ES-I3 (cell line): Measurements from ENCODE around the gene SIRT2.

Experiments
- H3K36me3 ChIP-seq: 2 replicates; pipeline ENCODE4 v1.6.1; 2013; ENCODE audit warnings: mild to moderate bottlenecking, low read length, control low read depth, moderate library complexity; ENCODE audit not compliant: insufficient read depth
- H3K4me1 ChIP-seq: 2 replicates; pipeline ENCODE4 v1.6.1; 2013; ENCODE audit warnings: mild to moderate bottlenecking, control low read depth, low read length; ENCODE audit not compliant: insufficient read depth
- H3K9ac ChIP-seq: 2 replicates; pipeline ENCODE4 v1.6.1; 2013; ENCODE audit warnings: low read depth, mild to moderate bottlenecking, low read length, moderate library complexity
- H3K9me3 ChIP-seq: 2 replicates; pipeline ENCODE4 v1.6.1; 2013; ENCODE audit warnings: mild to moderate bottlenecking, low read length, moderate library complexity; ENCODE audit not compliant: control insufficient read depth, insufficient read depth

Gene SIRT2

DNA sequence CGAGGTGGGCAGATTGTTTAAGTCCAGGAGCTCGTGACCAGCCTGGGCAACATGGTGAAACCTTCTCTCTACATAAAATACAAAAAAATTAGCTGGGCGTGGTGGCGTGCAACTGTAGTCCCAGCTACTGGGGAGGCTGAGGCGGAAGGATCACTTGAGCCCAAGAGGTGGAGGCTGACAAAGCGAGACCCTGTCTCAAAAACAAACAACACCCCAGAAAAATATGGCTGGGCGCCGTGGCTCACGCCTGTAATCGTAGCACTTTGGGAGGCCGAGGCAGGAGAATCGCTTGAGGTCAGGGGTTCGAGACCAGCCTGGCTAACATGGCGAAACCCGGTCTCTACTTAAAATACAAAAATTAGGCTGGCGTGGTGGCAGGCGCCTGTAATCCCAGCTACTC, 46.2 kb downstream of the SIRT2 start:
- Histone ChIP-seq H3K4me1 (no peaks in the 10 kb centered on the region), H3K36me3 (no peaks in the 10 kb centered on the region), H3K9ac (peak overlapping the region; percentile 61; the same call in 1 of the 2 replicates), H3K9me3 (no peaks in the 10 kb centered on the region)

DNA sequence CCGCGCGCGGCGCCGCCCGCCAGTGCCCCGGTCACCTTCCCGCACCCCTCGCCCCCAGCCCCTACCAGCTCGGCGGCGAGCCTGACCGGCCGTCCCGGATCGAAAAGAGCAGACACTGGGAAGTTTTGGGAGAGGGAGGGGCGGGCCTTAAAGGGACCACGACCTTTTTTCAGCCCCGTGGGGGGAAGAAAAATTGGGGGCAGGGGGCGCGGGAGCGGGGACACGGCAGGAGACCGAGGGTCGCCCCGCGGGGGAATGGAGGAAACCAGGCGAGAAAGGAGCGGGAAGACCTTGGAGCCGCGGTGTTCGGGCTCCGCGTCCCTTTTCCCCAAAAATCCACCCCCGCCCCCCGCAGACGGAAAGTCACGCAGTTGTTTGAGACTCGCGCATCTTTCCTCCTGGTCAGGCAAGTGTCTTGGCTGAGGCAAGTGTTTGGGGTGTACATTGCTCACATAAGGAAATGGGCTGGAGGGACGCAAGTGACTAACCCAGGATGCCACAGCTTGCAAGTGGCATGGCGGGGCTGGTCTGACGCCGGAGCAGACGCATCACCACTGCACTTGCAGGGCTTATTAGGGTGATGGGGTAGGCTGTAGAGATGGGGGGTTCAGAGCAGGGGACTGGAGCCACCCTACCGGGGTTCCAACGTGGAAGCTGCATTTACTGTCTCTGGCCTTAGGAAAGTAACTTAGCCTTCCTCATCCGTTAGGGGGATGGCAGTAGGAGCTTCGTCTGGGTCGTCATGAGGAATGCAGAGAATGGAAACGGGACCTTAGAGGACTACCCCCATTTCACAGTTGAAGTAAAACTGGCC, 47.0 kb downstream of the SIRT2 start:
- H3K9ac ChIP-seq = peak overlapping the region; percentile 61
- peaks cover 5% of the 10 kb centered on the region for H3K36me3 ChIP-seq
- no peaks in the 10 kb centered on the region for H3K4me1 ChIP-seq
- H3K9me3 ChIP-seq = no peaks in the 10 kb centered on the region

DNA sequence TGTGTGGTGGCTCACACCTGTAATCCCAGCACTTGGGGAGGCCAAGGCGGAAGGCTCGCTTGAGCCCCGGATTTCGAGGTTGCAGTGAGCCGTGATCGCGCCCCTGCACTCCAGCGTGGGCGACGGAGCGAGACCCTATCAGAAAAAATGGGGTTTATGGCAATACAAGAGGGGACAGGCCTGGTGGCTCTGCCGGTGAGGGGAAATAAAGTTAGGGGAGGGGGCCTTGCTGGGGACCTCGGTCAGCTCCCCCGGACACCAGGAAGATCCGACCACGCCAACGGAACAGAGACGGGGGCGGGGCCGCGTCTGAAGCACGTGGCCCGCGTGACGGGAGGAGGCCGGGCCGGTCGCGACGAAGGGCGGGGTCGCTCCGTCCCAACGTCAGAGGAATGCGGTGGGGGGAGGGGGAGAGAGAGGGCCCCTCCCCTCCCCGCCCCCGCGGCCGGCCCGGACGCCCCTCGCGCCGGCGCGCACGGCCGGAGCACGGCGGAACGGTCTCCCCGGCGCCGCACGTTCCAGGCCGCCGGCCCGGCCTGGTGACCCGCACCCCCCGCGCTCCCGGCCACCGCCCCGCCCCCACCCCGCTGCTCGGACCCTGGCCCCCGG, 47.7 kb downstream of the SIRT2 start:
- Histone ChIP-seq H3K4me1 (no peaks in the 10 kb centered on the region), H3K9ac (peak overlapping the region; percentile 61), H3K9me3 (no peaks in the 10 kb centered on the region), H3K36me3 (peaks cover 12% of the 10 kb centered on the region)

DNA sequence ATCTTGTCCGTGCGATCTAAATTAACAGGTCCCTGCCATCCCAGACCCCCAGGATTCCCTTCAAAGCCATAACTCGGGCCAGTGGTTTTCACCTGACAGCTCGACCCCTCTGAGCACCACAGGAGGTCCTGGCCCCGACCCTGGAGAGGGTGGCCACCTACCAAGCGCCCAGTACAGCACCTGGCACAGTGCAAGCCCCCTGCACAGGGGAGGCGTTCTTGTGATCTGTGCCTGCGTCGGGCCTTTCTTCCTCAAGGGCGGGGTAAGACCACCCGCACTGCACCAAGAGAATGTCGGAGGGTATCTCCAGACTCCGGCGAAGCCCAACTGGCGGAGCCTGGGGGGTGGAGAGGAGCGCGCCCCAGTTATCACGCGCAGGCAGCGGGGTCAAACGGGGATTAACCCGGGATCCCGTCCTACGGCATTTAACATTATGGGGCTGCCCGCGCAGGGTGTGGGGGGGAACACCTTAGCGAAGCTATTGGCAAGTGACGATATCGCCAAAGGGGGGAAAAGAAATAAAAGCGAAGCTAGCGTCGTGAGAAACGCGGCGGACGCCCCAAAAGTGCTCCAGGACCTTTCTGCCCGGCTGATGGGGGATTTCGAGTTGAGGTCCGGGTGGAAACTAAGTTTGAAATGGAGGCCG, 48.3 kb downstream of the SIRT2 start:
- Histone ChIP-seq H3K4me1 (no peaks in the 10 kb centered on the region), H3K9me3 (no peaks in the 10 kb centered on the region), H3K36me3 (peaks cover 15% of the 10 kb centered on the region), H3K9ac (peak overlapping the region; percentile 55)

DNA sequence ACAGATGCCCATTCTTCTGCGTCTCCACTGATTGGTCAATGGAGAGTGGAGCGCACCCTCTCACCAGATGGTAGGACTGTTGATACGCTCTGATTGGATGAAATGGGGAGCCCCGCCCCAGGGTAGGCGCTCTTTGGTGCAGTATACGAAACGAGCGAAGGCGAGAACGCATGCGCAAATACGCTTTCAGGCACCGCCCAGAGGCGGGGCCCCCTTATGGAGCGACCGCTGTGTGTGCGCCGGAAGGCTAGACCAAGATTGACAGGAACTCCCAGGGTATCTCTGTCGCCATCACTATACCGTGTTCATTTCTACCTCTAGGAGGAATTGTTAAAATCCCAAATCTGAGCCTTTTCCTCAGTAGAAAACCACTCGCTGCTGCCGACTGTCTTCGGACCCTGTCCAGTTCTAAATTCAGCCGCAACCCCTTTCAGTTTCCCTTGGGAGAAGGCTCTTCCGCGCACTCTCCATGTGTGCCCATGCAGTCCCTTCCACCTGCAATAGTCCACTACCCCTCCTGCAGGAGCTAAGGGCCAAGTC, 48.9 kb downstream of the SIRT2 start:
- Histone ChIP-seq H3K36me3 (peaks cover 21% of the 10 kb centered on the region), H3K9ac (peak overlapping the region; percentile 55), H3K4me1 (no peaks in the 10 kb centered on the region), H3K9me3 (no peaks in the 10 kb centered on the region)

DNA sequence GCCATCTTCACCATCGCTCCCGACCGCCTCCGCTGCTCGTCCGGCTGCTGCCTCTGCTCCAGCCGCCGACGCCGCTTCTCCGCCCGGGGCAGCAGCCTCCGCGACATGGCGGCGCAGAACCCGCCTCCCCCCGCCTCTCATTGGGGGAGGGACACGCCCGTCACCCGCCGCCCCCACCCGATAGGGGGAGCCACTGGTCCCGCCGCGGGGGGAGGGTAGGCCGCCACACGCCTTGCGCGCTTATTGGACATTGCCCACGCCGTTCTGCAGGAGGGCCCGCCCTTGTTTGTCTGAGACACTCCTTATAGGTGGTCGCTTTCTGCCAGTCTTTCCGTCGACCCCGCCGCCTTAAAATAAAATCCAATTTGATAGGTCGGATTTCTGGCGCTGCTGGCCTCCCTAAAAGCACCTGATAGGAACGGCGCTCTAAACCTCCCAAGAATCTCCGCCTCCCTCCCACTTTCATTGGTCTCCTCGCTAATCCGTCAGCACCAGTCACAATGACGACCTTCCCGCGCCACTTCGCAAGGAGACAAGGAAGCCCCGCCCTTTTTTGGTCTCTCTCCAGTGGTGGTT, 49.5 kb downstream of the SIRT2 start, which contains the start of gene HNRNPL:
Gene HNRNPL, minus strand, starts transcription at position 127 of the 576 bp plus-strand sequence. Its CDS starts 20 bp downstream, at position 107.
- Histone ChIP-seq H3K9ac (peak within 1 kb of the TSS; percentile 86), H3K36me3 (peaks cover 27% of the 10 kb centered on the region), H3K9me3 (no peaks in the 10 kb centered on the region), H3K4me1 (no peaks in the 10 kb centered on the region)

DNA sequence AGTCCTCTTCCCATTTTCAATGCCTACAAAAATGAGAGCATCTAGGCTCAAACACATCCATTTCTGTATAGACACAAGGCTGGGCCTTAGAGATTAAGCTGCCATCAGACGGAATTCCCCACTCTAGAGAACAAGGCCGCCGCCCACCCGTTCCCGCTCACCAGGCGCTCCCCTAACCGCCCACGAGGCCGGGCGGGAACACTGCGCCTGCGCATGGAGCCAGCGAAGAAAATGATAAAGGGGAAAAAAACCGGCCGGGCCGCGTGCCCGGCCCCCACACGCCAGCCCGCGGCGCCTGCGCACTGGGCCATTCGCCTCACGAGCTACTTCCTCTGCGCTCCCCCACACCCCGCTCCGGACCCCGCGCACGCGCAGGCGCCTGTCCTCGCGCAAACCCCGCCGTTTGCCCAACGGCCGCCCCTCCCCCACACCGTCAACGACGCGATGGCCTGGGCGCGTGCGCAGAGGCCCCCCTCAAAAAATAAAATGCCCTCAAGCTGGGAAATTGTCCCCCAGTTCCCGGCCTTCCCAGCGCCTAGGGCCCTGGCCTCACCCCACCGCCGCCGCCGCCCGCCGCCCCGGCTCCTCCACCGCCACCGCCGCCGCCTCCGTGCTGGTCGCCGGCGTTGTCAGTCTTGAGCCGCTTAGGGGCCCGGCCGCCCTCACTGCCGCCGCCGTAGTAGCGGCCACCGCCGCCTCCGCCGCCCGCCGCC, 50.1 kb downstream of the SIRT2 start:
- H3K9me3 ChIP-seq = no peaks in the 10 kb centered on the region
- peak overlapping the region; percentile 86 for H3K9ac ChIP-seq
- H3K4me1 ChIP-seq = no peaks in the 10 kb centered on the region
- peaks cover 33% of the 10 kb centered on the region for H3K36me3 ChIP-seq

DNA sequence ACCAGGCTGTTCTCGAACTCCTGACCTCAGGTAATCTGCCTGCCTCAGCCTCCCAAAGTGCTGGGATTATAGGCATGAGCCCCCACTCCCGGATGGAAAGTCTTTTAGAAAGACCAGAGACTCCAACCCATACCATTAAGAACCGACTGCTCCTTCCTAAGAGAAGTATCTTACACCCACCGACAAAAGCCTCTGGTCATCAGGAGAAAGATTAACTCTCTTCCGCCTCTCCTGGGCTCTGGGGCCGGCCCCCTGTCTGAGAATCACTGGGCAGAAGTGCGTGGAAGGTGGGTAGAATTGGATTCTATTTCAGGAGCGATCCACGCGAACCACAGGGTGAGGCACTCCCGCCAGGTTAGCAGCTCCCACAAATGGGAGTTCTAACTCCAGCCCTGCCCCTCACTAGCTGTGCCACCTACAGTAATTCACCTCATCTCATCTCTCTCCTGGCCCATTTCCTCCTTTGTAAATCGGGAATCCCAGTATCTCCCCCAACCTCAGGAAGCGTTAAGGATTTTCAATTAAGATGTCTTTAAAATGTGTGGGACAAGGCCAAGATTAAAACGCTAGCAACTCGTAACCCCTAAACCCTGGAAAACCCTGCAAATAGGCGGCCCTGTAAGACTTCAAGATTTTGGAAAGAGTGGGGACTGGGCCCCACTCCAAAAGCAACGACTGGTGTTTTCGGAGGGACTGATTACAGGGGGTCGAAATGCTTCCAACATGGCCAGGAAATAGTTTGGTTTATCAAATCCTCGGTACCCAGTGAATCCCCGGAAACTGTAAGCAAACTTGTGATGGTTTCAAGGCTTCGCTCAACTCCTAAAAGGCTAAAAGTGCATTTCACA, 50.9 kb downstream of the SIRT2 start:
- Histone ChIP-seq H3K4me1 (no peaks in the 10 kb centered on the region), H3K36me3 (peaks cover 40% of the 10 kb centered on the region), H3K9me3 (no peaks in the 10 kb centered on the region), H3K9ac (peak overlapping the region; percentile 86)

DNA sequence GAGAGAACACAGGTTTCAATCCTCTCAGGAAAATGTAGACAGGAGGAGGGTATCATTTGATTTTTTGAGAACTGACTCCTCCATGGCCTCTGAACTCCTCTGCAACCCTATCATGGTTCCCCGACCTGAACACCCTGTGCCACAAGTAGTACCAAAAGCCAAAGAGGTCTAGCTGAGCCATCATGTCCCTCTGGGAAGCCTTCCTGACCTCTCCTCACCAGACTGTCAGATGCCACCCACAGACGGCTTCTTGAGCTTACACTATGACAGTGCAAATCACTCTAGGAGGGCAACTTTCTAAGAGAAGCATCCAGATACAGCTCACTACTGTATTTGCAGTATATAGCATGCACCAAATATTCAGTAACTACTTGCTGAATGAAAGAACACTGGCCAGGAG, 53.3 kb downstream of the SIRT2 start:
- H3K36me3 ChIP-seq = peaks cover 63% of the 10 kb centered on the region
- H3K9ac ChIP-seq = no peak overlapping the region
- no peaks in the 10 kb centered on the region for H3K4me1 ChIP-seq
- H3K9me3 ChIP-seq = no peaks in the 10 kb centered on the region

DNA sequence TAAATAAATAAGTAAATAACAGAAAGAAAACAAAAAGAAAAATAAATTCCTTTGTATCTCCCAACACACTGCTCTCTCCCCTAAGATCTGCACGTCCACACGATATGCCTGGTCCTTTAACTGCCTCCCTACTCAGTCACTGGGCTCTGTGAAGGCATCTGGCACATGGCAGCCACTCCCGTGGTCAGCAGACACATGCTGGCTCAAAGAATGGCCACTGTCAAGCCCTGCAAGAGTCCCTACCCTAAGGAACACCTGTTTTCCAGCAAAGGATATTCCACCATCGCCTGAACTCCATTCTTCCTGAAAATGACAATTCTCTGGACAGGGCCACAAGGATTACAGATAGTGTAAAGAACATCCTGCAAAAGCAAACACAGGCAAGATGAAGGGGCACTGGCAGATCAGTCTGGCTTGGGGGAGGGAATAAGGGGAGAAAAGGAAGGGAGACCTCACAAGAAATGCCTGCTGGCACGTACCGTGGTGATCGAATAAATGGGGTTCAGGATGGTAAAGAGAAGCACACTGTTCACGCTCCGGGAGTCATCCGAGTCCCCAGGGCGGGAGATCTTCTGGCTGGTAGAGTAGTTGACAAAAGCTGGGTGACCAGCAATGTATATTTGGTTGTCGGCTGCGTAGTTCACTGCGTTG, 53.9 kb downstream of the SIRT2 start:
- H3K9ac ChIP-seq = no peak overlapping the region
- no peaks in the 10 kb centered on the region for H3K9me3 ChIP-seq
- peaks cover 69% of the 10 kb centered on the region for H3K36me3 ChIP-seq
- H3K4me1 ChIP-seq = no peaks in the 10 kb centered on the region

DNA sequence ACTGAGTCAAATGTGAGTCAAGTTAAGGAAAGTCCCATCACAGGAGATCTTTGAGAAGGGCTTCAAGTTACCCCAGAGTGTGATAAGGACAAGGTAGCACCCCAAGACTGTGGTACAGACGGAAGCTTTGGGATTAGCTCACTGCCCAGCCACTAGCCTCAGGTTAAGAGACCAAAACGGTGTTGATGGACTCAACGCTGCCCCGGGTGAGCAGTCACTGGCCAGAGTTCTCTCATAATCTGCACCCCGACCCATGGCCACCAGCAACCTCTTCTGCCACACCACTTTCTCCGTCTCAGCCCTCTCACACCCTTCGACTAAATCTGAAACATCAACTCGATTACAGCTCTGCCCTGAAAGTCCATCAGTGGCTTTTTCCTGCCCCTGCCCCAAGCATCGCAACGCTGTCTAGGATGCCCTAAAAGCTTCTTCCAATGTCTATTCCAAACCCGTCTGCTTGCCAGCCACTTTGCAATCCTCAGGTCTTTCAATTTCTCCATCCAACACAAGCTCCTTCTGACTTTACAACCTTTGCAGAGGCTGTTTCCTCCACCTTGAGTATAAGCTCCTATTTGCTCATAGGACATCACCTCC, 55.2 kb downstream of the SIRT2 start:
- no peaks in the 10 kb centered on the region for H3K4me1 ChIP-seq
- no peak overlapping the region for H3K9ac ChIP-seq
- peaks cover 75% of the 10 kb centered on the region for H3K36me3 ChIP-seq
- H3K9me3 ChIP-seq = no peaks in the 10 kb centered on the region

DNA sequence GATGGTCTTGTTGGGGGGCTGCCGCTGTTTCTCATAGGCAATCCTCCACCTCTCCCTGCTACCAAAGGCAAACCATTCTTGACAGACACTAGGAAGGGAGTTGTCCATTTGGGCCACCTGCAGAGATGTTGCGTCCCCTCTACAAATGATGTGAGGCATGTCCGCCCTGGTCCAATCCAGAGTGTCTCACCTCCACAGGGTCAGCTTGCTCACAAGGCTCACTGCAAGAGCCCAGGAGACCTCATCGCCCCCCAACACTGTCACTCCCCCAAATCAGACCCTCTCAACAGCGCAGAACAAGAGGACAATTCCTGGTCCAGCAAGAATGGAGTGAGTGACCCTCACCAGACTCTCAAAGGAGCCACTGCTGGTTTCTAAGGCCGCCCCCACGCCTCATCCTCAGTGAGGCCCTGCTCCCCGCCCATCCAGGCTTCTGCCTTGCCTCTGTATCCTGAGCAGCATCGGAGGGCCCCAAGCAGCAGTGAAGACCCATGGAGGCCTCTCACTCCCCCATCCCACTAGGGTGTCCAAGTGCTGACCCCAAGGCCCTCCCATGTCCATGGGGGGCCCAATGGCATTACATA, 56.2 kb downstream of the SIRT2 start:
- no peak overlapping the region for H3K9ac ChIP-seq
- H3K4me1 ChIP-seq = no peaks in the 10 kb centered on the region
- no peaks in the 10 kb centered on the region for H3K9me3 ChIP-seq
- peaks cover 83% of the 10 kb centered on the region for H3K36me3 ChIP-seq
